HG03469 (cell line): Measurements from ENCODE around the gene RPS27A.
"Not testable (repeated sequence)": the region's sequence is repeated elsewhere in the genome, so short reads cannot be mapped to it uniquely, and the experiment has no call there.

Experiments
- ATAC-seq: cut with Tn5 transposase; IDR thresholded peaks from one replicate; pipeline ENCODE4 v1.9.1; 2021; ENCODE audit warnings: mild to moderate bottlenecking, moderate library complexity, moderate number of reproducible peaks; ENCODE audit not compliant: unreplicated experiment

The RPS27A gene

DNA sequence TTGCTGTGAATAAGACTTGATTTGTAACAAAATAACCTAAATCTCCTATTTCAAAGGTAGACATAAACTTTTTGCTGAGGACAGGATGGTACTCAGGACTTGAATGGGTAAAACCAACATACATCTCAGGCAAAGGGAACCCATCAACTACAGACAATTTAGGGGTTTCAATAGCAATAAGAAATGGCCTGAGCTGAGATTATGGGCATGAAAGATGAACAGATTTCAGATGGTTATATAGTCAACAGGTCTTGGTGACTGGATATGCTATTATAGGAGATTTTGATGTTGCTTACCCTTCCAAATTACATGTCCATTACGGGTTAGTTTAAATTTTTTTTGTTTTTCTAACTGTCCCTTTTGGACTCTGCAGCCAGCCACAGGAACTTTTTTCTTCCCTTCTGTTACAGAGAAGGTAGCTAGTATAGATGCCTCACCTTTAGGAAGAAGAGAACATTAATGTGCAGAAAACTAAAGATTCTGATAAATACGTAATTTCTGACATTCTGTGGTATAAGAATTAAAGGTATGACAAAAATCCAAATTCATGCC is 4.6 kb downstream of the RPS27A start:
- no peak for ATAC-seq

DNA sequence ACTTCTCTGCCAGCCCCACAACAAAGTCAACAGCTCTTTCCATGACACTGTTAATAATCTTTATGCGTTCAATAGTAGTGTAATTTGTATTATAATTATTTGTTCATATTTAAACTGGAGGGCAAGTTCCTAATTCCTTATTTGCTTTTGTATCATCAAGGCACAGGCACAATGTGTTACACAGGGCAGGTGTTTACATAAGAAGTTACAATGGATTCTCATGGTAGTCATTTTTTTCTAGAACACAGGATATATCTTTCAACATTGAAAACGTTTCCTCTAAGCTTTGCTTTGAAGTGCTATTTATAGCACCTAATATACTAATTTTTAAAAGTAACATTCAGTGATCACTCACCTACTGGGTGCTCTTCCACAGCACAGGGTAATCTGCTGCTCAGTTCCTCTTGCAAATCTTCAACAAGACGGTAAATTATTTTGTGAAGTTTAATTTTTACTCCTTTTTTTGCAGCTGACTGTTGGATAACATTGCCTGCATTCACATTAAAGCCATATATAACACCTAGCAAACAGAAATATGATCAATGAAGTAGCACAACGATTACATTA is 7.3 kb downstream of the RPS27A start:
- ATAC-seq = no peak

DNA sequence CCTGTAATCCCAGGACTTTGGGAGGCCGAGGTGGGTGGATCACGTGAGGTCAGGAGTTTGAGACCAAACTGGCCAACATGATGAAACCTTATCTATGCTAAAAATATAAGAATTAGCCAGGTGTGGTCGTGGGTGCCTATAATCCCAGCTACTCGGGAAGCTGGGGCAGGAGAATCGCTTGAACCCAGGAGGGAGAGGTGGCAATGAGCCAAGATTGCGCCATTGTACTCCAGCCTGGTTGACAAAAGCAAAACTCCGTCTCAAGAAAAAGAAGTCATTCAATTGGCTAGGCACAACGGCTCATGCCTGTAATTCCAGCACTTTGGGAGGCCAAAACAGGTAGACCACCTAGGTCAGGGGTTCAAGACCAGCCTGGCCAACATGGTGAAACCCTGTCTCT is 9.1 kb downstream of the RPS27A start:
- ATAC-seq = not testable (repeated sequence)

- ATAC-seq = no peak
These were observed 10.1 kb downstream of the RPS27A start for GRCh38 chr2:55242617-55243016.

GRCh38 chr2:55245411-55245810 is 12.9 kb downstream of the RPS27A start:
- no peak for ATAC-seq

- ATAC-seq = no peak
These were observed 14.5 kb downstream of the RPS27A start for GRCh38 chr2:55247025-55247424.

GRCh38 chr2:55252832-55253231 is 20.3 kb downstream of the RPS27A start:
- ATAC-seq = no peak

- ATAC-seq = not testable (repeated sequence)
These were observed 27.1 kb downstream of the RPS27A start for GRCh38 chr2:55259586-55259985.

GRCh38 chr2:55268288-55268906 is 35.9 kb downstream of the RPS27A start:
- no peak for ATAC-seq

DNA sequence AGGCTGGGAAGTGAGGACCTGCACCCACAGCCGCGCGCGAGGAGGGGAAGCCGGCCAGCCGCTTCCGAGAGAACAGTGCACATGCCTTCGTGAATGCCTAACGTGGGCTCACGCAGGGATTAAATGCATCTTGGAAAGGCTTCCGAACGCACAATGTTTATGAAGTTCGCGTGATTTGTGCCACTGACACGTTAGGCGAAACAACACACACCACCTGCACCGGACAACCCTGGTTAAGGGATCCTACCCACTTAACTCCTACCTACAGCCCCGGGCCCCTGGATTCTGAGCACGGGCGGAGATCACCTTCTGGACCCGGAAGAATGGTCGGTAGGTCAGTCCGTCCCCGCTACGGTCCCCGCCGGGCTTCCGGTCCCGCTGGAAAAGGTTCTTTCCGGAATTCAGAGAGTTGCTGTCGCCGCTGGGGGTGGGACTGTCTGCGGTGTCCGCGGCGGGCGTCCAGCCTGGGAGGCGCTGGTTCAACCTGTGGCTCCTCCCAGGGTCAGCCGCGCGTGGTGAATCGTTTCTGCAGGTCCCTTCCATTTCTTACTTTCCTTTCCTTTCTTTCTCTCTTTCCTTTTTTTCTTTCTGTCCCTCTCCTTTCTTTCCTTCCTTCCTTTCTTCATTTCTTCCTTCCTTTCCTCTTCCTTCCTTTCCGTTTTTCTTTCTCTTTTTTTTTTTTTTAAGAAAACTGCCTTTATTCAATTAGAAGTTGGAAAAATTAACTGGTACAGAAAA is 36.6 kb downstream of the RPS27A start, which contains the start of gene MTIF2:
Gene MTIF2, minus strand, starts transcription at position 325 of the 738 bp plus-strand sequence. CDS start 5,373 bp downstream, outside the sequence.
- ATAC-seq = peak; percentile 94

DNA sequence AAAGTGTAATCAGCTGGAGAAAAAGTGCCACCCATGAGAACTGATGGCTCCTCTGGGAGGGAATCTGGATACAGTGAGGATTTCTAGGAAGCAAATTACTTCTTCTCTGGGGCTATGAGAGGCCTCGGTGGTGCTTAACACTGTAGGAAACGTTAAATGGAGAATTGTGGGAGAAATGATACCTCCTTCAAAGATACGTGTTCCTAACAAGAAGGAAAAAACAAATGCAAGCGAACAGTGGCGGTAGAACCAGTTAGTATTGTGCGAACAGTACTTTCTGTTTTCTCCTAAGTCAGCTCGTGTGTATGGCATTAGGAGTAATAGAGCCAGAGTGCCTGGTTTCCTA is 37.1 kb downstream of the RPS27A start:
- ATAC-seq = no peak

GRCh38 chr2:55274346-55274745 is 41.9 kb downstream of the RPS27A start:
- ATAC-seq = not testable (repeated sequence)

DNA sequence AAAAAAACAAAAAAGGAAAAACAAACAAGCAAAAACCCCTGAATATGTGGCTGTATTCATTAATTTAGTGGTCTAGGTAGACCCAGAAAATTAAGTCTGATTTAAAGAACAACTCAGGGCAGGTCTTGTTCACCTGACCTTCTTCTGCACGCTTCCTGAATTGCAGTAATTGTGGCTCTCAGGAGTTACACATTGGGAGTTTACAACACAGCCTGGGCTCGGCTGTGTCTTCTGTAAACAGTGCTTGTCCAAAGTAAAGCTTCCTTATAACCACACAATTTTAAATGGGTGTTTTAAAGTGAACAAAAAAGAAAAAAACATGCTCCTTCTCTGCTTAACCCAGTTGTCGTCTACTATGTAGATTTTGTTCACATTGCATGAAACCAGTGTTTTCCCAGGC is 44.8 kb downstream of the RPS27A start:
- no peak for ATAC-seq

GRCh38 chr2:55279214-55279835 is 46.8 kb downstream of the RPS27A start:
- ATAC-seq = not testable (repeated sequence)

- ATAC-seq = not testable (repeated sequence)
These were observed 47.5 kb downstream of the RPS27A start for GRCh38 chr2:55279859-55280424.

GRCh38 chr2:55280851-55281546 is 48.5 kb downstream of the RPS27A start:
- not testable (repeated sequence) for ATAC-seq

GRCh38 chr2:55282110-55282917 is 49.8 kb downstream of the RPS27A start:
- peak; percentile 98 for ATAC-seq

GRCh38 chr2:55283083-55283482 is 50.6 kb downstream of the RPS27A start:
- no peak for ATAC-seq
